GM21360 (cell line): Measurements from ENCODE around the gene OR2V1.
"Not testable (repeated sequence)": the region's sequence is repeated elsewhere in the genome, so short reads cannot be mapped to it uniquely, and the experiment has no call there.

Source experiments
- ATAC-seq: cut with Tn5 transposase; IDR thresholded peaks from one replicate; pipeline ENCODE4 v1.9.1; 2021; ENCODE audit warnings: mild to moderate bottlenecking, moderate library complexity; ENCODE audit not compliant: unreplicated experiment

Gene OR2V1

DNA sequence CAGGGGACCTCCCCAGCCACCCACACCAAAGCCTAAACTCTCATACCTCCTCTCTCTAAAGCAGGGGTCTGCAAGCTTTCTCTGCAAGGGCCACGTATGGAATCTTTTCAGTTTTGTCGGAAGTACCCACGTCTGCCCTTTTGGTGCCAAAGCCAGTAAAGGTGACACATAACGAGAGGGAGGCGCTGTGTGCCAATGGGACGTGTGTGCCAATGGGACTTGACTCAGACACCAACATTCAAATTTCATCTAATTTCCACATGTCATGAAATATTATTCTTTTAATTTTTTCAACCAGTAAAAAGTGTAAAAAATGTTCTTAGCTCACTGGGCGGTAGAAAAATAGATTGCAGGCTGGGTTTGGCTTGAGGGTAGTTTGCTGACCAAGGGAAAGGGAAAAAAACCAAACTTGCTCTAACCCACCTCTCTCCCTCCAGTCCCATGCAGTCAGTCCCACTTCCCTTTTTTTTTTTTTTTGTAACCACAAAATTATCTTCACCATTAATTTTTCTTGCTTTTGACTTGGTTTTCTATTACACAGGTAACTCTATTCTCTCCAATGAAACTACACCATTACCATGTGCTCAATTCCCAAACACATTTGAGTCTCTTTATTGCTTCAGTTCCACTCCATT is 25.5 kb downstream of the OR2V1 start:
- ATAC-seq = no peak

DNA sequence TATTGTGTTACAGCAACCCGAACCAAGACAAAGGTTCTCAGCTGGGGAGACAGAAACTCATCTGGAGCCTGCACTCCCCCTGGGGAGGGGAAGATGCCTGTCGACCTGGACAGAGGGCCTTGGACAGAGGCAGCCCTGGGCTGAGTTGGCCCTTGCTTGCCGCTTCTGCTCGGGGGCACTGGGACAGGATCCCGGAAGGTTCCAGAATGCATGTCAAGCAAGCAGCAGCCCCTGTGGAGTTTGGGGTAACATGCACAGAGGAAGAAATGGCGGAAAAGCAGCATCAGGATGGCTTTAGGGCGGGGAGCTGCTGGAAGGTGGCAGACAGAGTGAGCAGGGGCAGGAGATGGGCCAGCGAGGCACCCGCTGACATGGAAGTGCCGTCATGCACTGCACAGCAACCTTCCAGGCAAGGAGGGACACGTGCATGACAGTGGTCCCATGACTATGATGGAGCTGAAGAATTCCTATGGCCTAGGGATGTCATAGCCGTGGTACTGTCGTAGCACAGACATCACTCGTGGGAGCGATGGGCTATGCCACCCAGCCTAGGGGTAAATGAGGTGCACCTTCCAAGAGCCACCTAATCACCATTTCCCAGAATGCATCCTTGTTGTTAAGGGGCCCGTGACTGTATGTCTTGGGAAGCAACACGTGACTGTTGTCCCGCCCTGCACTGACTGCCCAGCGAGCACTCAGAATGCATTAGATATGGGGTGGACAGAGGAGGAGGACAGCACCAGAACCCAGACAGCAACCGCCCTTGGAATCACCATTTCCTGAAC is 26.2 kb downstream of the OR2V1 start:
- not testable (repeated sequence) for ATAC-seq

DNA sequence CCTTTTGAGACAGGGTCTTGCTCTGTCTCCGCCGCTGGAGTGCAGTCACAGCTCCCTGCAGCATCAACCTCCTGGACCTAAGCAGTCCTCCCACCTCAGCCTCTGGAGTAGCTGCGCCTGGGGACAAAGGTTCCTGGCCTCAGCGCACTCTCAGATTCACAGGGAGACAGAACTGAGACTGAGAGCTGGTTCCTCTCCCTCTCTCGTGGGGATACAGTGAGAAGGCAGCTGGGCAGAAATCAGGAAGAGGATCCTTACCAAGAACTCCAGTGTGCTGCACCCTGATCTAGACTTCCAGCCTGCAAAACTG is 26.8 kb downstream of the OR2V1 start:
- ATAC-seq = not testable (repeated sequence)

DNA sequence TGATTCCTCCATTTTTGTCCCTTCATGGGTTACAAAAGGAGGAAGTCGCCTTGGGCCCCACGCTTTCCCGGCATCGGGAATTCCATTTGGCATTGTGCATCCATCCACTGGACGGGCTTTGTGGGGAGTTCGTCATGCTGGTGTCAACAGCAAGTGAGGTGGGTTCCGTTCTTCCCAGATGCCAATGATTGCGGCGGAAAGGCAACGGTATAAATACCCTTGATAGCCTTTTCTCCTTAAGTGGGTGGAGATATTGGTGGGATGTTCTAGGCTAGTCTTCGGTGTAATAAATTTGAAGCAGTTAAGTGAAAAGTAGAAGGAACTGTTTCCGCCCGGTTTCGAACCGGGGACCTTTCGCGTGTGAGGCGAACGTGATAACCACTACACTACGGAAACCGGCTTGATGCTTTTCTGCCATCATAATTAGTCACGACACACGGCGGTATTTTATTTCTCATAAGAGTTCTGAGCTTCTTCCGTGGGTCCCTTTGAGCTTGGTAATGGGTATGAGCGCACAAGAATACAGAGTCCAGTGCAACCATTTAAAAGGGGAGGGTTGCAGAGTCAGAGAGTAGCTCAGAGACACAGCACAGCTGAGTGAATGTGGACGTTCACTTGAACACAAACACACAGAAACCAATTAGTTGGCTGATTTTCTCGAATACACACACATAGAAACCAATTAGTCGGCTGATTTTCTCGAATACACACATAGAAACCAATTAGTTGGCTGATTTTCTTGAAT is 28.9 kb downstream of the OR2V1 start:
- not testable (repeated sequence) for ATAC-seq

DNA sequence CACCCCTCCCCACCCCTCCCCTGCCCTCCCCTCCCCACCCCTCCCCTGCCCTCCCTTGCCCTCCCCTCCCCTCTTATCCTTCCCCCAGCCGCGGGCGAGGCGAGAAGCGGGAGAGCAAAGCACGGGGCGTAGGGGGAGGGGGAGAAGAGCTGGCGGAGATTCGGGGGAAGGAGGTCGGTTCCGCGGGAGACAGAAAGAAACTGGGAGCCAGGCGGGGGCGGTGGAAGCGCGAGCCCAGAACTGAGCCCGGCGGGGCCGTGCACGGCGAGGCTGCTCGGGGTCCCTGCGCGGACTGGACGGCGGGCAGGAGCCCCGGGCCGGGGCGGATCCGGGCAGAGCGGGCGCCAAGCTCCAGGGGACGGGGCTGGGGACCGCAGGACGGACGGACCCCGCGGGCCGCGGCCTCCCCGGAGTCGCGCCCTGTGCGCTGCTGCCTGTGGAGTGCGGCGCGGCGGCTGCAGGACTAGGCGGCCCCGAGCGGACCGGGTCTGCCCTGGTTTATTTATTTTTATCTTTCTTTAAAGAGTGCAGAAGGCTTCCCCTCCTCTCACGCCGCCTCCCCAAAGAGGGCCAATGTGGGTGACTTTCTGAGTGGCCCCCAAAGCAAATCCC is 29.8 kb downstream of the OR2V1 start:
- not testable (repeated sequence) for ATAC-seq

DNA sequence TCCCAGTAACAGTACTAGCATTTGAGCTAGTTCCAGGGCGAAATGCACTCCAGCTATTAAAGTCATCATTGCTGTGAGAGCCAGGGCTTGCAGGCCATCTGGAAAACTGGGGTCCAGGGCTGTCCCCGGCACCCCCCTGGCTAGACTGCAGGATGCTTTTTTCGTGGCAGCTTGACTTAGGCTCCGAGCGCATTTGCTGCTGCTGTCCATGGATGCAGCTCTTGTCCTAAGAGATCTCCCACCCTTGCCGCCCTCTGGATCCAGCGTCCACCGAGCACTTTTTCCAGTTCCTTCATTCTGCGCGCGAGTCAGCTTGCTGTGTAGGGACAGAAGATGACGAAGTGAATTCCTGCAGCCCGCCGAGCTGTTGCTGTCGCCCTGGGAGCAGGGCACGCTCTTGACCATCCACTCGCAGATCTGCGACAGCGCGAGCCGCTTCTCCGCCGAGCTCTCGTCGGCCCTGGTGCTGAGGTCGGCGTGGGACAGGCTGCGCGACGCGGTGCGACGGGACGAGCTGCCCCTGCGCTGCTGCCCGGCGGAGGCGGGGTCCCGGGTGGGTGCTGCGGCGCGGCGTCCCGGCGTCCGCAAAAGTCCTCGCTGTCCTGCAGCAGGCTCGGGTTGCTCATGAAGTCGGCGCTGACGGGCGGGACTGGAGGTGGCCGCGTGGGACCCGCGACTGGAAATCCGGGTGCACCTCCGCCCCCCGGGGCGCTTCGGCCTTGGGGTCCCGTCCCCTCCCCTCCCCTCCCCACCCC is 30.7 kb downstream of the OR2V1 start:
- ATAC-seq = no peak

DNA sequence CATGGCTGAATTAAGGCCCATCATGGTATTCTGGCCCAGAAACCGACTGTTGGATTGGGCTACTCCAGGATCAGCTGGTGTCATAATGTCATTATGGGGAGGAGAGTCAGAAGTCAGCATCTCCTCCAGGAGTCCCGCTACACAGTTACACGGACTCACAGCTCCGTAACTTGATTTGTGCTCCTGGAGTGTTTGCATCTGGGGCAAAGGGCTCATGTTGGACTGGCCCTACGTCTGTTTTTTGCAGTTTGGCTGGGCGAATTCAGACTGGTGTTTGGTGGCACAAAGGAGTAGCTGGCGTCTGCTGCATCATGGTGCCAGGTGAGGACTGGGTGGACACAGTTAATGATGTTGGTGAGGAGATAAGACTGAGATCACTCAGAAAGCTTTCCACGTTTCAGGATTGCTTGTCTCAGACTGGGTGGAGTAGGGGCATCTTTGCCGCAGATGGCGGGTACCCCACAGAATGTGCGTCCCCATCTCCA is 31.3 kb downstream of the OR2V1 start:
- ATAC-seq = no peak

DNA sequence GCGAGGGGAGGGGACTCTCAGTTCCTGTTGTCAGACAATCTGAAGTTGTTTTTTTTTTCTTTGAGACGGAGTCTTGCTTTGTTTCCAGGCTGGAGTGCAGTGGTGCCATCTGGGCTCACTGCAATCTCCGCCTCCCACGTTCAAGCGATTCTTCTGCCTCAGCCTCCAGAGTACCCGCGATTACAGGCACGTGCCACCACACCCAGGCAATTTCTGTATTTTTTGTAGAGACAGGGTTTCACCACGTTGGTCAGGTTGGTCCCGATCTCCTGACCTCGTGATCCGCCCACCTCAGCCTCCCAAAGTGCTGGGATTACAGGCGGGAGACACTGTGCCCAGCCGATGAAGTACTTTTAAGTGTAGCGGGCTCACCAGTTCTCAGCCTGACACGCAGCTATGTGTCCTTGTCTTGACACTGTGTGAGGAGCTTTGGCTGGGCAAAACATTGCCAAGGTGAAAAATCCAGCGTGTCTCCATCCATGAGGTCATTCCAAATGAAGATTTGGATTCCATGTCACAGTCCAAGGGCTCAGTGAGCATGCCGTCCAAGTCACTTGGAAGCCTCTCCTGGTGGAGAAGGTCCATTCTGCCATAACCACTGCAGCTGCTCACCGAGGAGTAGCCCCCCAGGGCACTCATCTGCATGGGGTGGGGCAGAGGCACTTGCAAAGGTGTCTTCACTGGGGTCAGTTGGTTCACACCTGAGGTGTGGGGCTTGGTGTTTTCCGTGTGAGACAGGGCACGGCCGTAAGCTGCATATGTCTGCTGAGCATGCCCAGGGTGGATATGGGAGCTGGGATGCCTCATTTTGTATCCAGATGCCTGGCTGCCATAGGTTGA is 32.0 kb downstream of the OR2V1 start:
- ATAC-seq = no peak

DNA sequence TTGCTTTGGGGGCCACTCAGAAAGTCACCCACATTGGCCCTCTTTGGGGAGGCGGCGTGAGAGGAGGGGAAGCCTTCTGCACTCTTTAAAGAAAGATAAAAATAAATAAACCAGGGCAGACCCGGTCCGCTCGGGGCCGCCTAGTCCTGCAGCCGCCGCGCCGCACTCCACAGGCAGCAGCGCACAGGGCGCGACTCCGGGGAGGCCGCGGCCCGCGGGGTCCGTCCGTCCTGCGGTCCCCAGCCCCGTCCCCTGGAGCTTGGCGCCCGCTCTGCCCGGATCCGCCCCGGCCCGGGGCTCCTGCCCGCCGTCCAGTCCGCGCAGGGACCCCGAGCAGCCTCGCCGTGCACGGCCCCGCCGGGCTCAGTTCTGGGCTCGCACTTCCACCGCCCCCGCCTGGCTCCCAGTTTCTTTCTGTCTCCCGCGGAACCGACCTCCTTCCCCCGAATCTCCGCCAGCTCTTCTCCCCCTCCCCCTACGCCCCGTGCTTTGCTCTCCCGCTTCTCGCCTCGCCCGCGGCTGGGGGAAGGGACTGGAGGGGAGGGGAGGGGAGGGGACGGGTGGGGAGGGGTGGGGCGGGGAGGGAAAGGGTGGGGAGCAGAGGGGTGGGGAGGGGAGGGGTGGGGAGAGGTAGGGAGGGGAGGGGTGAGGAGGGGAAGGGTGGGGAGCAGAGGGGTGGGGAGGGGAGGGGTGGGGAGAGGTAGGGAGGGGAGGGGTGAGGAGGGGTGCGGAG is 33.0 kb downstream of the OR2V1 start:
- ATAC-seq = not testable (repeated sequence)

DNA sequence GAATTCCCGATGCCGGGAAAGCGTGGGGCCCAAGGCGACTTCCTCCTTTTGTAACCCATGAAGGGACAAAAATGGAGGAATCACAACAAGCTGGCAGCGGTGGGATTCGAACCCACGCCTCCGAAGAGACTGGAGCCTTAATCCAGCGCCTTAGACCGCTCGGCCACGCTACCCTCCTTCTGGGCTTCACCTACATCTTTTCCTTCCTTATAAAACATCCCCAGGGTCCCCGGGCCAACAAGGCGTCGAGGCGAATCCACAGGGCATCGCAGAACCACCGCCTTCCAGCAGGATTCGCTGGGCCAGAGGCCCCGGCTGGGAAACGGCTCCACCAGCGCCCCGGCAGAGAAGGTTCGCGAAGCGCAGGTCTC is 33.6 kb downstream of the OR2V1 start:
- not testable (repeated sequence) for ATAC-seq

DNA sequence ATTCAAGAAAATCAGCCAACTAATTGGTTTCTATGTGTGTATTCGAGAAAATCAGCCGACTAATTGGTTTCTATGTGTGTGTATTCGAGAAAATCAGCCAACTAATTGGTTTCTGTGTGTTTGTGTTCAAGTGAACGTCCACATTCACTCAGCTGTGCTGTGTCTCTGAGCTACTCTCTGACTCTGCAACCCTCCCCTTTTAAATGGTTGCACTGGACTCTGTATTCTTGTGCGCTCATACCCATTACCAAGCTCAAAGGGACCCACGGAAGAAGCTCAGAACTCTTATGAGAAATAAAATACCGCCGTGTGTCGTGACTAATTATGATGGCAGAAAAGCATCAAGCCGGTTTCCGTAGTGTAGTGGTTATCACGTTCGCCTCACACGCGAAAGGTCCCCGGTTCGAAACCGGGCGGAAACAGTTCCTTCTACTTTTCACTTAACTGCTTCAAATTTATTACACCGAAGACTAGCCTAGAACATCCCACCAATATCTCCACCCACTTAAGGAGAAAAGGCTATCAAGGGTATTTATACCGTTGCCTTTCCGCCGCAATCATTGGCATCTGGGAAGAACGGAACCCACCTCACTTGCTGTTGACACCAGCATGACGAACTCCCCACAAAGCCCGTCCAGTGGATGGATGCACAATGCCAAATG is 34.1 kb downstream of the OR2V1 start:
- ATAC-seq = not testable (repeated sequence)

DNA sequence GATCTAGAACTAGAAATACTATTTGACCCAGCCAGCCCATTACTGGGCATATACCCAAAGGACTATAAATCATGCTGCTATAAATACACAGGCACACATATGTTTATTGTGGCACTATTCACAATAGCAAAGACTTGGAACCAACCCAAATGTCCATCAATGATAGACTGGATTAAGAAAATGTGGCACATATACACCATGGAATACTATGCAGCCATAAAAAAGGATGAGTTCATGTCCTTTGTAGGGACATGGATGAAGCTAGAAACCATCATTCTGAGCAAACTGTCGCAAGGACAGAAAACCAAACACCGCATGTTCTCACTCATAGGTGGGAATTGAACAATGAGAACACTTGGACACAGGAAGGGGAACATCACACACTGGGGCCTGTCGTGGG is 35.8 kb downstream of the OR2V1 start:
- not testable (repeated sequence) for ATAC-seq

DNA sequence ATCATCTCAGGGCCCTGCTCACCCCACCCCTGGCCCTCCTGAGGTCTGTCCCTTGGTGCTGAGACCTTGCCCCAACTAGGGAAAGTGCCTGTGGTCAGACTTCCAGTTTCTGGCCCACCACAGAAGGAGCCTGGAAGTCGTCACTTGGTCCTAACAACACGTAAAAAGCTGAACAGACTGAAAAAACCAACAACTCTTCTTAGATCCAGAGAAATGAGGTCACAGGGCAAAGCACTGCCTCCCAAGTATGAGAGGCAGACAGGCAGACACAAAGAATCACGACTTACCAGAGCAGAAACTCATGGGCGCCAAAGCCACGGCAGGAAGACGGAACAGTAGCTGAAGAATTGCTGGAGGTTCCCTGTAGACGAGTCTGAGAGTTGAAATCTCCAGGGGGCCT is 38.5 kb downstream of the OR2V1 start:
- no peak for ATAC-seq

DNA sequence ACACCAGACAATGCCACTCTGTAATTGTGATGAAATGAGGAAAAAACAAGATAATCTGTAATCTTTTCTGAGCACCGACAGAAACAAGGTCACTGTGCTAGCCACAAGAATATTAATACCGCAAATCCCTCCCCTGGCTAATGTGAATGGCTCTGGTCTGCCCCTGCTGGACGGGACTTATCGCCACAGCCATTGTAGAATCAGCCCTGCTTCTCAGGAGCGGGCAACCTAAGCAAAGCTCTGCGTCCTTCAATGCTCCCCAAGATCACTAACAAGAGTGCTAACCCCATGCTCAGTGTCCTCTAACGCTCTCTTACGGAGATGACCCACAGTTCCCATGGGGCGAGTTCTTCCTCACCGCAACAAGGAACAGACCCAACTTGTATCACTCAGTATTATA is 42.7 kb downstream of the OR2V1 start:
- ATAC-seq = no peak

DNA sequence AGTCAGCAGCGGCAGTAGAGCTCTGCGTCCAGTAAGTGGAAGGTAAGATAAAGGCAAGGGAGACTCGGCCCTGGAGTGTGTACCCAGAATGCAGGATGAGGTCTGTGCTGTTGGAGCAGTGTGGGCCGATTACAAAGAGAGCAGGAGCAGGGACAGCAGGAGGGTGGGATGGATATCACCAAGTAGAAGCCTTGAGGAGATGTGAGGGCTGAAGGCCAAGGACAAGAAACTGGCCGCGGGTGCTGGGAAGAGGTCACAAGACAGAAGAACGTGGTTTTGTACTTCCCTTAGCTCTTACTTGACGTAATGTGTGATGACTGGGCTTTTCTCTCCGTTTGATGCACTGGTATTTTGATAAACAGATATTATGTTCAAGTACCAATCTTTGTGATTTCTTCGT is 43.7 kb downstream of the OR2V1 start:
- ATAC-seq = no peak

DNA sequence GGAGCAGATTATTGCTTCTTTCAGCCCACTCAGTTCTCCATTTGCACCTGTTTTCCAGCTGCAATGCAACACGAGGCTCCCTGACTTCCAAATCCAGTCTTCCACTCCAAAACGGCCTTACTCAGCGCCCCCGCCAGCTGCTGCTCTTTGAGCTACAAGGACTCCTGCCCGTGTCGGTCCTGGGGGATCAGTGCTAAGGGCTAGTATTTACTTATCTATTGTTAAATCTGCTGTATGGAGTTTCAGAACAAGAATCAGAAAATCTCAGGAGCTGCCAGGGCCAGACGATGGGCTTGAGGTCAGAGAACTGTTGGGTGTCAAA is 44.1 kb downstream of the OR2V1 start:
- no peak for ATAC-seq

DNA sequence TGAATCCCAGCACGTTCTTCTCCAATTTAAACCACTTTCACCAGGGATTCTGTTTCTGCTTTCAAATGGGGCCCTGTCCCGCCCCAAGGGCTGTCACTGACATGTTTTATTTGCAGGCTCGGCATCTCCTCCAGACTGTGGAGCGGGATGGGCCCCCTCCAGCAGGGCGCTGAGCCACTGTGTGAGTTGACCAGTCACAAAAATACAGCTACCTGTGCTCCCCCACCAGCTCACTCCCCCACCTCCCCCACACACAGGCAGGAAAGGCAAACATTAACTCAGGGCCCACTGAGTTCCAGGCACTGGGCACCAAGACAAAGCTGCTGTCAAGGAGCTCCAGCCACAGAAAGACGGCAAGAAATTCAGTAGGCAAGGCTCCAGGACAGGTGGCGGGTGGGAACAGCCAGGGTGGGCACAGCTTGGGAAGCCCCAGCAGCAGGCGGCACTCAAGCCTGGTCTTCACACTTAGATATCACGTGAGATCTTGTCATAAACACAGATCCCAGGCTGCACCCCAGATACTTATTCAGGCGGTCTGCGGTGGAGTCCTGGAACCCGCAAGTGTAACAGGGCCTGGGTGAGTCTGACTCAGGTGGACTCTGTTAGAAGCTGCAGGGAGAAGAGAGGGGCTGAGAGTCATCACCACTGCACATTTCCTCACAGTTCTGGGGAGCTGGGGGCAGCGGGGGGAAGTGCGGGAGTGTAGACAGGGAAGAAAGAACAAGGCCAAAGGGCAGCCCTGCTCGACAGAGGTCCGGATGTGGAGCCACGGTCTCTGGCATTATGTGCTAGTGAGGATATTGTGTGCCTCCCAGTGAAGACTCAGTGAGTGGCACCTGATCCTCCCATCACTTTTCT is 44.7 kb downstream of the OR2V1 start:
- ATAC-seq = no peak

DNA sequence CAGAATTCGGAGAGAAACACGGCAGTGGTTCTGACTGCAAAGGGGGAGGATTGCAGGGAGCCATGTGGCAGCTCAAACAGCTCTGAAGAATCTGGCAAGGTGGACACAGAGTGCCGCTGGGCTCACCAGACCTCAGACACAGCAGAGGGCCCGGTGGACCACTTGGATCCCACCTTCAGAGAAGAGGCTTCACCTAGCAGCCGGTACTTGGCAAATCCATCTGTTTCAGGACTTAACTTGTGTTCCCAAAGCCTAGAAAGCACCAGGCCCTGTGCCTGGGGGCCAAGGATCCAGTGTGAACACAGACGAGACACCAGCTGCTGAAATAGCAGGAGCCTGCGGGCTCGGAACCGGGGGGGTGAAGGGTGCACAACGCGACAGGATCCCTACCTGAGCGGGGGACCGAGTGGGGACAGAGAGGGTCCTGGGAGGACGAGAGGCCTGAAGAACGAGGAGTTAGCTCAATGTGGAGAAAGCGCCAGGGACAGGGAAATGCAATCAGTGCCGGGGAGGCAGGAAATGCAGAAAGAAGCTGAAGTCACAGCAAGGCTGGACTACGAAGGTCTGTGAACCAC is 46.3 kb downstream of the OR2V1 start:
- ATAC-seq = no peak
